ENCODE results near the gene LHFPL6. TPM values are rescaled to one million over a fixed set of nuclear protein-coding genes. Genes with fewer than 3 reads are reported as not detected.
A peak's percentile ranks its signal among the peaks of the same experiment; 100 is the strongest.

LHFPL6 gene
- polyA plus RNA-seq, 3 donors = 0.14 to 0.59 (median 0.46) TPM

DNA sequence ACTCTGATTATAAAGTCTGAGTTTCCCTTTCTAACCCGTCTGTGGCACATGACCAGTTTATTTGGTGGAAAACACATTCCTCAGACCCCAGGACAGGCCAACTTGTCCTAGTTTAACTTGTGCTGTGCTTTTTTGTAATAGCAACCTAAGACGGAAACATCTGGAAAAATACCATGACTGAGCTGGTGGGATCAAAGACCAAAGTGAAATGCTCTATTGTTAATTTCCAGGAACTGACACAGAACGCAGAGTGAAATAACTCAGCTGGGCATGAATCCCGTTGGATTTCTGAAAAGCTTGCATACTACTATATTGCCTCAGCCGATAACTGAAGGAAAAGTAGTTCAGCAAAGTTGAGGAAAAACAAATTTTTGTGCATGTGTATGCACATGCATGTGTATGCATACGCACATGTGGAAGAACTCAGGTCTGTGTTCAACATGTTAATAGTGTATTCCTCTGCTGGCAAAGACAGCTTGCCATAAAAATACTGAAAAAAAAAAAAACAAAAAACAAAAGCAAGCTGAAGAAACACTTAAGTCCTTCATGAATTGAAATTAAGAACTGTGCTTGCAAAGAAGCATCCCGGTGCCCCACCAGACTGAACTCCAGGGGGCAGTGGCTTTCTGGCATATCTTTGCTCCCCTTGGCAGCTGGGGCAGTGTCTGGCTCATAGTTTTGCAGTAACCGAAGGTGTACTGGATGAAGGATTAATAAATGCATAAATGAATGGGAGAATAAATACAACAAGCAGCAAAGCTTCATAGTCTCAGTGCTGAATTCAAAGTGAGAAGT is 187.8 kb downstream of the LHFPL6 start:
- intact Hi-C loops (cut with micrococcal nuclease) = loop anchor here in 1 of 2 donors (10.0 kb wide), 1 partner anchor 200 kb away; no protein-coding TSS in a partner anchor
- TF ChIP-seq CTCF (IDR thresholded peaks at IDR 0.05) = peak; percentile 48
- no peaks in the 10 kb centered on the region for H3K27me3 Mint-ChIP-seq (ENCODE audit: low read depth in 3 of 3)

GRCh38 chr13:39414339-39414738 is 188.7 kb downstream of the LHFPL6 start:
- peak overlapping the region in 2 of 7 donors; percentile 36 to 64 for H3K27ac Mint-ChIP-seq
- H3K4me2 ChIP-seq (replicated peaks; ENCODE audit: extremely low read depth, low read length, poor library complexity, severe bottlenecking) = no peak overlapping the region
- H3K9me3 ChIP-seq (replicated peaks in 1 of 2; ENCODE audit: control insufficient read depth in 1 of 2, insufficient read depth in 1 of 2, low read length in 2 of 2) = no peaks in the 10 kb centered on the region
- H3K36me3 Mint-ChIP-seq = no peaks in the 10 kb centered on the region
- DNase-seq = no peak
- H3K27me3 ChIP-seq (ENCODE audit: control insufficient read depth in 2 of 2, insufficient read depth in 2 of 2, low read length in 2 of 2) = no peaks in the 10 kb centered on the region
- no peak for TF ChIP-seq CTCF (IDR thresholded peaks at IDR 0.05)
- H3K27ac ChIP-seq (ENCODE audit: low read depth in 1 of 2, low read length in 2 of 2) = no peak overlapping the region
- H3K4me1 Mint-ChIP-seq = peaks cover 39% of the 10 kb centered on the region
- no peak overlapping the region for H3K4me3 ChIP-seq (replicated peaks in 1 of 3; ENCODE audit: low read depth in 2 of 3, low read length in 3 of 3)
- H3K9ac ChIP-seq (ENCODE audit: insufficient read depth, low read length, poor library complexity, severe bottlenecking) = no peak overlapping the region
- no peaks in the 10 kb centered on the region for H3K79me2 ChIP-seq (ENCODE audit: insufficient read depth, low read length)
- peaks cover 0 to 1% (median 0%) of the 10 kb centered on the region in 3 donors for H3K27me3 Mint-ChIP-seq (ENCODE audit: low read depth in 3 of 3)
- no peaks in the 10 kb centered on the region for H3K36me3 ChIP-seq (replicated peaks in 1 of 2; ENCODE audit: control insufficient read depth in 1 of 2, insufficient read depth in 2 of 2, low read length in 2 of 2)
- intact Hi-C loops (cut with micrococcal nuclease) = loop anchor here in 1 of 2 donors (10.0 kb wide), 1 partner anchor 200 kb away; no protein-coding TSS in a partner anchor
- H3K9me3 Mint-ChIP-seq = no peaks in the 10 kb centered on the region
- H2AFZ ChIP-seq (ENCODE audit: insufficient read depth, low read depth, low read length, poor library complexity, severe bottlenecking) = no peak overlapping the region
- H3K4me3 Mint-ChIP-seq = no peak overlapping the region
- peaks cover 36 to 49% of the 10 kb centered on the region in 2 donors for H3K4me1 ChIP-seq (ENCODE audit: control insufficient read depth in 1 of 2, insufficient read depth in 2 of 2, low read length in 2 of 2)
- no peaks in the 10 kb centered on the region for H4K20me1 ChIP-seq (ENCODE audit: insufficient read depth, low read length)

More for the DNA sequence above, 187.8 kb downstream of the LHFPL6 start:
- H3K27ac ChIP-seq (ENCODE audit: low read depth in 1 of 2, low read length in 2 of 2) = no peak overlapping the region
- H3K4me2 ChIP-seq (replicated peaks; ENCODE audit: extremely low read depth, low read length, poor library complexity, severe bottlenecking) = no peak overlapping the region
- no peaks in the 10 kb centered on the region for H4K20me1 ChIP-seq (ENCODE audit: insufficient read depth, low read length)
- no peaks in the 10 kb centered on the region for H3K36me3 Mint-ChIP-seq
- H3K9me3 ChIP-seq (replicated peaks in 1 of 2; ENCODE audit: control insufficient read depth in 1 of 2, insufficient read depth in 1 of 2, low read length in 2 of 2) = no peaks in the 10 kb centered on the region
- DNase-seq = no peak
- no peaks in the 10 kb centered on the region for H3K79me2 ChIP-seq (ENCODE audit: insufficient read depth, low read length)
- H3K36me3 ChIP-seq (replicated peaks in 1 of 2; ENCODE audit: control insufficient read depth in 1 of 2, insufficient read depth in 2 of 2, low read length in 2 of 2) = no peaks in the 10 kb centered on the region
- no peaks in the 10 kb centered on the region for H3K9me3 Mint-ChIP-seq
- no peak overlapping the region for H2AFZ ChIP-seq (ENCODE audit: insufficient read depth, low read depth, low read length, poor library complexity, severe bottlenecking)
- no peak overlapping the region for H3K4me3 ChIP-seq (replicated peaks in 1 of 3; ENCODE audit: low read depth in 2 of 3, low read length in 3 of 3)
- H3K27me3 ChIP-seq (ENCODE audit: control insufficient read depth in 2 of 2, insufficient read depth in 2 of 2, low read length in 2 of 2) = no peaks in the 10 kb centered on the region
- H3K9ac ChIP-seq (ENCODE audit: insufficient read depth, low read length, poor library complexity, severe bottlenecking) = no peak overlapping the region
- peaks cover 30% of the 10 kb centered on the region for H3K4me1 Mint-ChIP-seq
- no peak overlapping the region for H3K4me3 Mint-ChIP-seq
- H3K4me1 ChIP-seq (ENCODE audit: control insufficient read depth in 1 of 2, insufficient read depth in 2 of 2, low read length in 2 of 2) = peaks cover 28 to 40% of the 10 kb centered on the region in 2 donors
- 49% methylated on average over 5 of the region's 8 CpGs for WGBS (ENCODE audit: insufficient coverage)
- H3K27ac Mint-ChIP-seq = no peak overlapping the region

Data from CD14-positive monocyte (primary cell).